GM19025 (cell line): ENCODE measurements around the gene LMX1A.
A peak's percentile ranks its signal among the peaks of the same experiment; 100 is the strongest.

Source experiments
- ATAC-seq: cut with Tn5 transposase; IDR thresholded peaks from one replicate; pipeline ENCODE4 v1.9.1; 2021; ENCODE audit warnings: mild to moderate bottlenecking, low read depth, moderate library complexity; ENCODE audit not compliant: unreplicated experiment

Gene LMX1A

GRCh38 chr1:165369255-165369848 is 12.8 kb upstream of the LMX1A start:
- ATAC-seq = no peak

GRCh38 chr1:165367375-165367993 is 11.0 kb upstream of the LMX1A start:
- peak; percentile 53 for ATAC-seq

GRCh38 chr1:165365341-165365740 is 8.8 kb upstream of the LMX1A start:
- no peak for ATAC-seq

- ATAC-seq = no peak
Observed at GRCh38 chr1:165364568-165365133, 8.1 kb upstream of the LMX1A start.

GRCh38 chr1:165356876-165357275 is 361 bp upstream of the LMX1A start:
- ATAC-seq = no peak

GRCh38 chr1:165355139-165355976 is 1.2 kb downstream of the LMX1A start:
- ATAC-seq = no peak

GRCh38 chr1:165354739-165355138 is 1.8 kb downstream of the LMX1A start:
- no peak for ATAC-seq

- no peak for ATAC-seq
Observed at GRCh38 chr1:165353731-165354671, 2.5 kb downstream of the LMX1A start.

GRCh38 chr1:165352442-165353293 is 3.8 kb downstream of the LMX1A start:
- no peak for ATAC-seq

GRCh38 chr1:165351863-165352441 is 4.6 kb downstream of the LMX1A start:
- no peak for ATAC-seq

- ATAC-seq = no peak
Observed at GRCh38 chr1:165350840-165351239, 5.7 kb downstream of the LMX1A start.

- ATAC-seq = no peak
Observed at GRCh38 chr1:165345502-165345901, 11.0 kb downstream of the LMX1A start.

- no peak for ATAC-seq
Observed at GRCh38 chr1:165344736-165345135, 11.8 kb downstream of the LMX1A start.

GRCh38 chr1:165344198-165344597 is 12.3 kb downstream of the LMX1A start:
- ATAC-seq = no peak

GRCh38 chr1:165342587-165342986 is 13.9 kb downstream of the LMX1A start:
- no peak for ATAC-seq

GRCh38 chr1:165342168-165342567 is 14.3 kb downstream of the LMX1A start:
- no peak for ATAC-seq

- no peak for ATAC-seq
Observed at GRCh38 chr1:165339164-165339563, 17.4 kb downstream of the LMX1A start.

- no peak for ATAC-seq
Observed at GRCh38 chr1:165330483-165330882, 26.0 kb downstream of the LMX1A start.

GRCh38 chr1:165329104-165329503 is 27.4 kb downstream of the LMX1A start:
- no peak for ATAC-seq
